Gastrocnemius medialis (tissue), 4 donors: ENCODE measurements around the gene PPP1R3E.

ENCODE experiments used
- POLR2A ChIP-seq, 2 donors: fragments of 450-650 bp; IDR thresholded peaks; one replicate each; pipeline ENCODE4 v1.6.1; 2017; ENCODE audit warnings: antibody characterized with exemption in 2 of 2, mild to moderate bottlenecking in 2 of 2, moderate library complexity in 2 of 2
- TF ChIP-seq, protein P1 (sequence below), 5 experiments: fragments of 450-650 bp in 3 of 5; fragments of 200-600 bp in 2 of 5; sonication (generic) in 2 of 5; IDR thresholded peaks in 4 of 5; conservative IDR thresholded peaks in 1 of 5; 1 replicate in 4 of 5; 2 replicates in 1 of 5; pipeline ENCODE4 v1.5.1; 2016 to 2019; ENCODE audit warnings: antibody characterized with exemption in 5 of 5, mild to moderate bottlenecking in 3 of 5, moderate library complexity in 3 of 5

DNA sequence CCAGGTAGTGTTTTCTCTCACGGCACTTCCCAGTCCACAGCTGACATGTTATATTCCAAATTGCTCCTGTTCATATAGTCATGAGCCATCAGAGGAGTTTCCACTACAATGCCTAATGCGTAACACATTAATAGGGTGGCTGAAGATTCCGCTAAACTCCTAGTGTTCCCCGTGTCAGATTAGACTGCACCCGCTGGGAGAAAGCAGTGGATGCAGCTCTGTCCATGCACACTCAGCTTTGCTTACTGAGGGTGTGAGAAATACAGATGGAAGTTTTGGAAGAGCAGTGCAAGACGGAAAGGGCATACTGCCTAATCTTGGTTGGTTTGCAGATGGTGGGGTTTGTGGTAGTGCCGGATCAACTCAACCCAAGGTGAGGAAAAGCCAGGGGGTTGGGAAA lies 5.6 kb downstream of the PPP1R3E start:
- TF ChIP-seq POLR2A (IDR thresholded peaks at IDR 0.05), result no peak
- TF ChIP-seq, protein P1, sequence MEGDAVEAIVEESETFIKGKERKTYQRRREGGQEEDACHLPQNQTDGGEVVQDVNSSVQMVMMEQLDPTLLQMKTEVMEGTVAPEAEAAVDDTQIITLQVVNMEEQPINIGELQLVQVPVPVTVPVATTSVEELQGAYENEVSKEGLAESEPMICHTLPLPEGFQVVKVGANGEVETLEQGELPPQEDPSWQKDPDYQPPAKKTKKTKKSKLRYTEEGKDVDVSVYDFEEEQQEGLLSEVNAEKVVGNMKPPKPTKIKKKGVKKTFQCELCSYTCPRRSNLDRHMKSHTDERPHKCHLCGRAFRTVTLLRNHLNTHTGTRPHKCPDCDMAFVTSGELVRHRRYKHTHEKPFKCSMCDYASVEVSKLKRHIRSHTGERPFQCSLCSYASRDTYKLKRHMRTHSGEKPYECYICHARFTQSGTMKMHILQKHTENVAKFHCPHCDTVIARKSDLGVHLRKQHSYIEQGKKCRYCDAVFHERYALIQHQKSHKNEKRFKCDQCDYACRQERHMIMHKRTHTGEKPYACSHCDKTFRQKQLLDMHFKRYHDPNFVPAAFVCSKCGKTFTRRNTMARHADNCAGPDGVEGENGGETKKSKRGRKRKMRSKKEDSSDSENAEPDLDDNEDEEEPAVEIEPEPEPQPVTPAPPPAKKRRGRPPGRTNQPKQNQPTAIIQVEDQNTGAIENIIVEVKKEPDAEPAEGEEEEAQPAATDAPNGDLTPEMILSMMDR (IDR thresholded peaks at IDR 0.05 in 4 of 5, conservative IDR thresholded peaks at IDR 0.05 in 1 of 5), result no peak
